ENCODE data around the gene DIAPH3. TPM values are rescaled to one million over a fixed set of nuclear protein-coding genes. Genes with fewer than 3 reads are reported as not detected.

DIAPH3 gene
- polyA plus RNA-seq, 1 of the 3 experiments (the other 2 are of a cell fraction) = 5.4 TPM

GRCh38 chr13:59701261-59701660, 462.5 kb downstream of the DIAPH3 start:
- ChIA-PET POLR2A (no interaction called here), CTCF (interaction anchor here (0.6 to 1.5 kb wide), 4 partner anchors 18 to 36 kb away, joined by 3 to 4 read pairs (median 4); no protein-coding TSS in a partner anchor)
- no peaks in the 10 kb centered on the region for H3K36me3 ChIP-seq (replicated peaks in 1 of 2; ENCODE audit: control insufficient read depth in 1 of 2, insufficient read depth in 2 of 2, low read length in 1 of 2)
- no peak overlapping the region for H3K27ac ChIP-seq (ENCODE audit: low read depth in 2 of 2, low read length in 1 of 2)
- no peaks in the 10 kb centered on the region for H3K79me2 ChIP-seq (ENCODE audit: insufficient read depth)
- no peak overlapping the region for H2AFZ ChIP-seq (ENCODE audit: low read depth)
- no peak for TF ChIP-seq GATA2 (CRISPR knock-in tag; IDR thresholded peaks at IDR 0.05)
- no peak for TF ChIP-seq FOXM1 (IDR thresholded peaks at IDR 0.05; ENCODE audit: low read depth)
- TF ChIP-seq TCF12 (IDR thresholded peaks at IDR 0.05) = no peak
- no peak for TF ChIP-seq SMC3 (IDR thresholded peaks at IDR 0.05; ENCODE audit: low read depth, low read length)
- TF ChIP-seq ZBTB33 (IDR thresholded peaks at IDR 0.05; ENCODE audit: borderline replicate concordance, low read depth) = no peak
- TF ChIP-seq IRF3 (IDR thresholded peaks at IDR 0.05; ENCODE audit: low read depth, low read length) = no peak
- no peak for TF ChIP-seq MAX (IDR thresholded peaks at IDR 0.05; ENCODE audit: low read depth)
- TF ChIP-seq NRF1 (IDR thresholded peaks at IDR 0.05; ENCODE audit: low read depth, low read length) = no peak
- TF ChIP-seq CHD2 (IDR thresholded peaks at IDR 0.05; ENCODE audit: low read length, partially characterized antibody) = no peak
- no peak for TF ChIP-seq MXI1 (IDR thresholded peaks at IDR 0.05; ENCODE audit: low read depth, low read length)
- TF ChIP-seq, protein P1, sequence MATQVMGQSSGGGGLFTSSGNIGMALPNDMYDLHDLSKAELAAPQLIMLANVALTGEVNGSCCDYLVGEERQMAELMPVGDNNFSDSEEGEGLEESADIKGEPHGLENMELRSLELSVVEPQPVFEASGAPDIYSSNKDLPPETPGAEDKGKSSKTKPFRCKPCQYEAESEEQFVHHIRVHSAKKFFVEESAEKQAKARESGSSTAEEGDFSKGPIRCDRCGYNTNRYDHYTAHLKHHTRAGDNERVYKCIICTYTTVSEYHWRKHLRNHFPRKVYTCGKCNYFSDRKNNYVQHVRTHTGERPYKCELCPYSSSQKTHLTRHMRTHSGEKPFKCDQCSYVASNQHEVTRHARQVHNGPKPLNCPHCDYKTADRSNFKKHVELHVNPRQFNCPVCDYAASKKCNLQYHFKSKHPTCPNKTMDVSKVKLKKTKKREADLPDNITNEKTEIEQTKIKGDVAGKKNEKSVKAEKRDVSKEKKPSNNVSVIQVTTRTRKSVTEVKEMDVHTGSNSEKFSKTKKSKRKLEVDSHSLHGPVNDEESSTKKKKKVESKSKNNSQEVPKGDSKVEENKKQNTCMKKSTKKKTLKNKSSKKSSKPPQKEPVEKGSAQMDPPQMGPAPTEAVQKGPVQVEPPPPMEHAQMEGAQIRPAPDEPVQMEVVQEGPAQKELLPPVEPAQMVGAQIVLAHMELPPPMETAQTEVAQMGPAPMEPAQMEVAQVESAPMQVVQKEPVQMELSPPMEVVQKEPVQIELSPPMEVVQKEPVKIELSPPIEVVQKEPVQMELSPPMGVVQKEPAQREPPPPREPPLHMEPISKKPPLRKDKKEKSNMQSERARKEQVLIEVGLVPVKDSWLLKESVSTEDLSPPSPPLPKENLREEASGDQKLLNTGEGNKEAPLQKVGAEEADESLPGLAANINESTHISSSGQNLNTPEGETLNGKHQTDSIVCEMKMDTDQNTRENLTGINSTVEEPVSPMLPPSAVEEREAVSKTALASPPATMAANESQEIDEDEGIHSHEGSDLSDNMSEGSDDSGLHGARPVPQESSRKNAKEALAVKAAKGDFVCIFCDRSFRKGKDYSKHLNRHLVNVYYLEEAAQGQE (IDR thresholded peaks at IDR 0.05; ENCODE audit: low read depth, low read length) = no peak
- TF ChIP-seq RXRA (IDR thresholded peaks at IDR 0.05; ENCODE audit: borderline replicate concordance, low read depth) = no peak
- TF ChIP-seq RCOR1 (IDR thresholded peaks at IDR 0.05; ENCODE audit: low read length) = no peak
- TF ChIP-seq SIN3A (IDR thresholded peaks at IDR 0.05; ENCODE audit: borderline replicate concordance, low read depth, low read length) = no peak
- TF ChIP-seq EZH2phosphoT487 (IDR thresholded peaks at IDR 0.05; ENCODE audit: borderline replicate concordance, low read depth) = no peak
- no peak for TF ChIP-seq YY1 (IDR thresholded peaks at IDR 0.05; ENCODE audit: low read depth)
- 86% methylated on average over 2 of the region's 2 CpGs for WGBS (ENCODE audit: low lambda C conversion rate)
- H3F3A ChIP-seq (replicated peaks; ENCODE audit: insufficient read depth) = peaks cover 3% of the 10 kb centered on the region
- no peaks in the 10 kb centered on the region; a peak in 2 of 4 replicates for H3K4me1 ChIP-seq (ENCODE audit: control insufficient read depth in 1 of 2, insufficient read depth in 2 of 2, low read depth in 1 of 2, low read length in 1 of 2)
- H3K9me3 ChIP-seq = no peaks in the 10 kb centered on the region
- no peaks in the 10 kb centered on the region for H4K20me1 ChIP-seq (ENCODE audit: insufficient read depth)
- H3K4me2 ChIP-seq = no peak overlapping the region
- no peak overlapping the region for H3K4me3 ChIP-seq (ENCODE audit: low read depth in 2 of 2, low read length in 1 of 2)
- no peaks in the 10 kb centered on the region for H3K9me2 ChIP-seq
- no peaks in the 10 kb centered on the region for H3K27me3 ChIP-seq (ENCODE audit: insufficient read depth)
- no peak overlapping the region for H3K9ac ChIP-seq
- DNase-seq = no peak

All from SK-N-SH (cell line).